D341Med (cell line): ENCODE measurements around the gene ASPSCR1.
"Not testable (repeated sequence)": the region's sequence is repeated elsewhere in the genome, so short reads cannot be mapped to it uniquely, and the experiment has no call there.

ENCODE experiments used
- DNase-seq: peaks from one replicate; pipeline ENCODE4 v3.0.0; 2012; ENCODE audit warnings: low spot score

Gene ASPSCR1

GRCh38 chr17:81941484-81942166, 35.8 kb upstream of the ASPSCR1 start:
- DNase-seq, result no peak

GRCh38 chr17:81942167-81942553, 35.3 kb upstream of the ASPSCR1 start:
- no peak for DNase-seq

GRCh38 chr17:81944858-81945257, 32.6 kb upstream of the ASPSCR1 start:
- DNase-seq, result no peak

GRCh38 chr17:81947189-81947588, 30.2 kb upstream of the ASPSCR1 start, which contains the start of gene MYADML2:
Gene MYADML2 (minus strand): TSS chr17:81947233. CDS start chr17:81941741, 5,492 bp downstream.
- no peak for DNase-seq

DNA sequence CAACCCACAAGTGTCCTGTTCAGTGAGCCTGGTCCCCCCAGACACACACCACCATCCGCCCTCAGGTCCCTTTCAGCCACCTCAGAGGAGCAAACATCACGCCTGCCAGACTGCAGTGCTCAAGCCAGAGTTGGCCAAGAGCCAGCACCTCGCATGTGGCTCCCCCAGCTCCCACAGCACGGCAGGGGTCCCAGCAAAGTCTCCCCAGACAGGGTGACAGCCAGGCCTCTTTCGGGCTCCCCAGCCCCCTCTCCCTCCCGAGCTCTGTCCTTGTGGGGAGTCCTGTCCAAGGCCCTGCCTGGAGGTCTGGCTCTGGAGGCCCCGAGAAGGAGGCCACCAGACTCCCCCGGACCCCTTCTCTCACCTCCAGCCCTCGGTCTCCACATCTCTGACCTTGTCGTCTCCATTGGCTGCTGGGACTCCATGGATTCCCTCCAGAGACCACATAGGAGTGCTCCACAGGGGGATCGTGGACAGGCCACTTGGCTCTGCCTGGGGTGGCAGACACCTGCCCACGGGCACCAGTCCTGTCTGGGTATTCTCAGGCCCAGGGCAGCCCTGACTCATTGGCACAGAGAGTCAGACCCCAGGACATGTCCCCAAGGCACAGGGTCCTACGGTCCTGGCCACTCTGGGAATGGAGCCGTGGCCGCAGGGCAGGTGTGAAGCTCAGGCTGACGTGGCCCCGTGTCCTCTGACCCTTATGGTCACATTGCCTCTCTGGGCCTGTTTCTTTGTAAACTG, 28.6 kb upstream of the ASPSCR1 start:
- DNase-seq, result no peak

DNA sequence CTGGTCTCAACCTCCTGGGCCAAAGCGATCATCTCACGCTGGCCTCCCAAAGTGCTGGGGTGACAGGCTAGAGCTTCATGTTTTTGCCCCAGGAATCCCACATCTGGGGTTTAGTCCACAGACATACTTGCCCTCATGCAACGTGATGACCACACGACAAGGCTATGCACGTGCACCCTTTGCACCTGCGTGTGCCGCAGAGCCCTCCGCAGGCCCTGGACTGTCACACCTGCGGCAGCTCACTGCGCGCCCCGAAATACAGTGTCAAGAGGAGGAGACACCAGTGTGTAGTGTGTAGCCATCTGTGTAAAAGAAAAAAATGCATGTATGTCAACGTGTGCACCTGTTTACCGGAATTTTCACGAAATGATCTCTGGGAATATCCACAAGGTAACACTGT, 26.9 kb upstream of the ASPSCR1 start:
- no peak for DNase-seq

DNA sequence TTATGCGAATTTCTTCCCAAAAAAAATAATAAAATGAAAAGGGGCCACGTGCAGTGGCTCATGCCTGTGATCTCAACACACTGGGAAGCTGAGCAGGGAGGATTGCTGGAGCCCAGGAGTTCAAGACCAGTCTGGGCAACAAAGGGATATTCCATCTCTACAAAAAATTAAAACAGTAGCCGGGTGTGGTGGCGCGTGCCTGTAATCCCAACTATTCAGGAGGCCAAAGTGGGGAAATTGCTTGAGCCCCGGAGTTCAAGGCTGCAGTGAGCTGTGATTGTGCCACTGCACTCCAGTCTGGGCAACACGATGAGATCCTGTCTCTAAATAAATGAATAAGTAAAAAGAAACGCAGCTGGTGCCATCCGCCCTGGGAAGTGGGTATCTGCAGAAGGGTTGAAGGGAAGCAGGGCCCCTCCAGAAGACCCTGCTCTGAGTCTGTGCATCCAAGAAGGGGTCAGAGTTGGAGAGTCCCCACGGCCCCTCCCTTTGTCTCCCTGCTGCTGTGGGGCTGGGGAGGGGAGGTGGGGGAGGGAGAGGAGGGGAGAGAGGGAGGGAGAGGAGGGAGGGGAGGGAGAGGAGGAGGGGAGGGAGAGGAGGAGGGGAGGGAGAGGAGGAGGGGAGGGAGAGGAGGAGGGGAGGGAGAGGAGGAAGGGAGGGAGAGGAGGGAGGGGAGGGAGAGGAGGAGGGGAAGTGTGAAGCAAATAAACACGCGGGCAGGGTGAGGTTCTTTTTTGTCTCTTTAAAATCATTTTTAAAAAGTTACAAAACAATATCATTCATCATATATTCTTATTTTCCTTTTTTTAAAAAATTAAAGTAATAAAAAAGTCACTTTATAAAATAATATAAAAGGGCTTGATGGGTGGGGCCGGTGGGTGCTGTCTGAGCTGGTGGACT, 25.4 kb upstream of the ASPSCR1 start:
- DNase-seq, result no peak

GRCh38 chr17:81952792-81953228, 24.6 kb upstream of the ASPSCR1 start:
- DNase-seq, result no peak

DNA sequence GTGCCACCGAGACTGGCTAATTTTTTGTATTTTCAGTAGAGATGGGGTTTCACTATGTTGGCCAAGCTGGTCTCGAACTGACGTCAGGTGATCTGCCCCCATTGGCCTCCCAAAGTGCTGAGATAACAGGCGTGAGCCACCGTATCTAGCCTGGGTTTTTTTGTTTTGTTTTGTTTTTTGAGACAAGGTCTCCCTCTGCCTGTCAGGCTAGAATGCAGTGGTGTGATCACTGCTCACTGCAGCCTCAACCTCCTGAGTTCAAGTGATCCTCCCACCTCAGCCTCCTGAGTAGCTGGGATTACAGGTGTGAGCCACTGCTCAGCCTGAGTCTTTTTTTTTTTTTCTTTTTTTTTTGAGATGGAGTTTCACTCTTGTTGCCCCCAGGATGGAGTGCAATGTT, 24.0 kb upstream of the ASPSCR1 start:
- DNase-seq, result not testable (repeated sequence)

- DNase-seq, result no peak
Measured at GRCh38 chr17:81954131-81955057, 23.0 kb upstream of the ASPSCR1 start.

DNA sequence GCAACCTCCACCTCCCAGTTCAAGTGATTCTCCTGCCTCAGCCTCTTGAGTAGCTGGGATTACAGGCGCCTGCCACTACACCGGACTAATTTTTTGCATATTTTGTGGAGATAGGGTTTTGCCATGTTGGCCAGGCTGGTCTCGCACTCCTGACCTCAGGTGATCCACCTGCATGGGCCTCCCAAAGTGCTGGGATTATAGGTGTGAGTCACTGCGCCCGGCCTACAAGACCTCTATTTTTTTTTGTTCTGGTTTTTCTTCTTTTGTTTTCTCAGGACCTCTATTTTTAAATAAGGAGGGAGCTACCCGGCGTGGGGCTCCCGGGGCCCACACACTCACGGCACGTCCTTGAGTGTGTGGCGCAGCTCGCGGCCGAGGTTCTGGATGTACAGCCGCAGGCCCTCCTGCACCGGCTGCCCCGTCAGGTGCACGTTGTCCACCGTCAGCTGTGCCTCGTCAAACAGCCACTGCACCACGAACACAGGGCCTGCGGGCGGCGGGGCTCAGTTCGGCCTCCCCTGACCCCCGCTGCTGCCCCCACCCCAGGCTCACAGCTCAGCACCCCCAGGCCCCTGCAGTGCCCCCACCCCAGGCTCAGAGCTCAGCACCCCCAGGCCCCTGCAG, 22.3 kb upstream of the ASPSCR1 start:
- DNase-seq, result no peak

DNA sequence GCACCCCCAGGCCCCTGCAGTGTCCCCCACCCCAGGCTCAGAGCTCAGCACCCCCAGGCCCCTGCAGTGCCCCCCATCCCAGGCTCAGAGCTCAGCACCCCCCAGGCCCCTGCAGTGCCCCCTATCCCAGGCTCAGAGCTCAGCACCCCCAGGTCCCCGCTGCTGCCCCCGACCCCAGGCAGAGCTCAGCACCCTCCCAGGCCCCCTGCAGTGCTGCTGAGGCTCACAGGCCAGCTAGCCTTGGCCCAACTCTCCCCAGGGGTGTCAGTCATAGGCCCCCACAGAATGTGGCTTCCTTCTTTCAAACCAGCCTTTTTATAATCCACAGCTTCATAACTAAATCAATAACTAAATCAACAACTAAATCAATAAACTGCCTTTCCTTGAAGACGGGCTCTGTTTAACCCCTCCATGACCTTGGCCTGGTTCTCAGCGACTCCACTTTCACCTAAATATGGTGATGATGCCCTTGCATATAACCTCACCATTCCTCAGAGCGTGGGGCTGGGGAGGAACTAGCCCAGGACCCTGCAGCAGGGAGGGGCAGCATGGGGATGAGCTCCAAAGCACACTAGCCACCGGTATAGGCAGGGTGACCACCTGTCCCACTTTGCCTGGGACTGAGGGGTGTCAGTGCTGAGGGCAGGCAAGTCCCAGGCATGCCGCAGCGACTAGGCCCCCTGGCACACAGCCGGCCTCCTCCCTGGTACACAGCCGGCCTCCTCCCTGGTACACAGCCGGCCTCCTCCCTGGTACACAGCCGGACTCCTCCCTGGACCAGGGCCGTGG, 21.5 kb upstream of the ASPSCR1 start:
- no peak for DNase-seq

GRCh38 chr17:81956607-81957589, 20.5 kb upstream of the ASPSCR1 start:
- DNase-seq, result no peak

DNA sequence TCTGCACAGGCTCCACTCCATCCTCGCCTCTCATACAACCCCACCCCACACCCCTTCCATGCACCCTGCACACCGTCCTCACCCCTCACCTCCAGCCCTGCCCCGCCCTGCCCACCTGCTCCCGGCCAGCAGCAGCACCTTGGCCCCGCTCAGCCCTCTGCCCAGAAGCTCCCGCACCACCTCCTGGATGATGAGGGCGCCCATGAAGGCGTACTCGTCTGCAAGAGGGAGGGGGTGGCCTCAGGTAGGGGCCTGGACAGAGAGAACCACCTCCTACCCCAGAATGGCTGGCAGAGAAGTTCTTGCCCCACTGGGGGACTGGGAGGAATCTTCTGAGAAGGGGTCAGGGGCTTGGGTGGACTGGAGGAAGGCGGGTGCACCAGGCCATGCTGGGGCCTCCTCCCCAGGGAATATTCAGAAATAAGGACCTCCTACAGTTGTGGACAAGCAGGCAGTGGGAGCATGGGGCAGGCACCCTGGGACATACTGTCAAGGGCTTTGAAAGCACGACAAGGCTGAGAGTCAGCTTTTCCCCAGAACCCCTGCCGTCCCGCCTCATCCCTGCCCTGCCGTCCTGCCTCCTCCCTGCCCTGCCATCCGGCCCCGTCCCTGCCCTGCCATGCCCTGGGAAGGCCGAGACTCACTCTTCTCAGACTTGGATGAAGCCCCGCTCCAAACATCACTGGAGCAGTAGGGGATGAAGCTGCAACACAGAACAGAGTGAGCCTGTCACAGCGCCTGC, 19.6 kb upstream of the ASPSCR1 start:
- no peak for DNase-seq

DNA sequence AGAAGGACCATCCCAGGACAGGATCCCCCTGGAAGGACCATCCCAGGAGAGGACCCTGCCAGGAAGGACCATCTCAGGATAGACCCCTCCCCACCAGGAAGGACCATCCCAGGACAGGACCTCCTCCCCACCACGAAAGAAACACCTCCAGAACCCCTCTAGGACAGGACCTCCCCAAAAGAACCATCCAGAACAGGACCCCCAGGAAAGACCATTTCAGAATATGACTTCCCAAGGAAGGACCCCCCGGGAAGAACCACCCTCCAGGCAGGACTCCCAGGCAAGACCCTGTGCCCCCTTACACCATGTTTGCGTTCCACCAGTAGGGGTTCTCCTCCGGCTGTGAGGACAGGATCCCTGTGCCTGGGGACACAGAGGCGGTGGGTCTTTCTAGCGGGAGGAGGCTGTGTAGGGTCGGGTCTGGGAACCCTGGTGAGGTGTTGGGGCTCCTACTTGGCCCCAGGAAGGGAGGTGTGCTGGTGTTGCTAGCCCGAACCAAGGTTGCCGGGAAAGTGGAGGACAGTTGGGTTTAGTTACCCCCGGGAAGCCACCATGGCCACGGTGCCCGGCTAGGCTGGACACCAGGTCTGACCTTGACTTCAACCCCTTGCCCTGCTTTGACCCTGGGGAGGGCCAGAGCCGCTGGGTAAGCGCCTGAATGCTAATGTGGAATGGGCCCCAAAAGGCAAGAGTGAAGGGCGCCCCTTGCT, 18.6 kb upstream of the ASPSCR1 start:
- DNase-seq, result peak; percentile 53

DNA sequence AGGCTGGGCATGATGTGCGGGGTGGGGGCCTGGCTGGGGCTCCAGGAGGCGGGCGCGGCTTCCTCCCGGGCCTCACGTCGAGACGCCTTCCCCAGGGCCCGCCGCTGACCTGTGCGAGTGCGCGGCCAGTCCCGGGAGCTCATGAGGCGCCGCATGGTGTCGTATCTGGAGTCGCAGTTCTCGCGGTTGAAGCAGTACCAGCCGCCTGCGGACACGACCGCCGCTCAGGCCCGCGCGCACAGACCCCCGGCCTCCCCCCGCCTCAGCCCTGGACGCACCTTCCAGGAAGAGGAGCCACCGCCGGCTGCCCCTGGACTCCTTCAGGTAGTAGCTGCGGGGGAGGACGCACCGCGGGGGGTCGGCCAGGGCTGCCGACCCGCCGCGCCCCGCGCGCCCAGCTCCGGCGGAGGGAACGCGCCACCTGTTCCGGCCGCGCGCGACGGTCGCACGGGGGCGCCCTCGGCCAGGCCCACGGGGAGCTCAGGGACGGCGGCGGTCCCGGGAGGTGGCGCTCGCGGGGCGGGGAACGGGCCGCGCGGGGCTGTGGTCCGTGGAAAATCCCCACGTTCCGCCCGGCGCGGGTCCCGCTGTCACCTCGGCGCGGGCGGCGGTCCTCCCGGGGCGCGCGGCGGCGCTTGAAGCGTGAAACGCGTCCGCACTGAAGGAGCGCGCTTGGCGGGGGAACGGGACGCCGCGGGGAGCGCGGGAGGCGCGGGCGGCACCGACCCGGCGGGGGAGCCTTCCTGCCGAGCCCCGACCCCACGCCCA, 17.9 kb upstream of the ASPSCR1 start:
- peak; percentile 97 for DNase-seq
